ENCODE data around the gene NLRP3. TPM values are rescaled to one million over a fixed set of nuclear protein-coding genes. Genes with fewer than 3 reads are reported as not detected.

NLRP3 gene
- total RNA-seq, 1 donor from 2014 or later = 0.22 TPM

DNA sequence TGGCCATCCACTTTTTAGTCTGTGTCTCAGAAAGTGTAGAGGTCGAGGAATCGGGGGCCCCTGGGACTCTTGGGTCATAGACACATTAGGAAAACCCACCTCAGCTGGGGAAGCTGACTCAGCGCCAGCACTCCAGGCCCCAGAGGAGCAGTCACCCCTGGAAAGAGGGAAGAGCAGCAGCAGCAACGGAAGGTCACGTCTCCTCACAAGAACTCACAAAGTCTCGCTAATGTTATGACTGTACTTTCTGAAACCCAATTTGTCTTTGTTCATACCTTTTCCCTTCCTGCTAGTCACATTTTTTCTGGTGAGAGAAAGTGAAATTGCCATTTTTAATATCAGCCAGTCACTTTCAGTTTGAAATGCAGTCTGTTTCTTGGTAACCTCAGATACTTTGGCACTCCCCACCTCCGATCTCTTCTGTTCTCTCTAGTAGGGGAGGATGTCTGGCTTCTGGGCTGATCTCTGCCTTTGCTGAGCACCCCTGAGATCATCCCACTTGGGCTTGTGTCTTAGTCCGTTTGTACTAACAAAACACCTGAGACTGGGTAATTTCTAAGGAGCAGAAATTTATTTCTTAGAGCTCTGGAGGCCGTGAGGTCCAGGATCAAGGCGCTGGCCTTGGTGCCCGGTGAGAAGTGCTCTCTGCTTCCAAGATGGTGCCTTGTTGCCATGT, 6.0 kb upstream of the NLRP3 start:
- Mint-ChIP-seq H3K9me3 (no peaks in the 10 kb centered on the region), H3K27ac (no peak overlapping the region), H3K4me1 (no peaks in the 10 kb centered on the region), H3K36me3 (no peaks in the 10 kb centered on the region), H3K4me3 (no peak overlapping the region), H3K27me3 (ENCODE audit: low read depth) (no peaks in the 10 kb centered on the region)
- DNase-seq (ENCODE audit: low spot score in 2 of 2, unreplicated experiment in 2 of 2) = no peak
- TF ChIP-seq, protein P1, sequence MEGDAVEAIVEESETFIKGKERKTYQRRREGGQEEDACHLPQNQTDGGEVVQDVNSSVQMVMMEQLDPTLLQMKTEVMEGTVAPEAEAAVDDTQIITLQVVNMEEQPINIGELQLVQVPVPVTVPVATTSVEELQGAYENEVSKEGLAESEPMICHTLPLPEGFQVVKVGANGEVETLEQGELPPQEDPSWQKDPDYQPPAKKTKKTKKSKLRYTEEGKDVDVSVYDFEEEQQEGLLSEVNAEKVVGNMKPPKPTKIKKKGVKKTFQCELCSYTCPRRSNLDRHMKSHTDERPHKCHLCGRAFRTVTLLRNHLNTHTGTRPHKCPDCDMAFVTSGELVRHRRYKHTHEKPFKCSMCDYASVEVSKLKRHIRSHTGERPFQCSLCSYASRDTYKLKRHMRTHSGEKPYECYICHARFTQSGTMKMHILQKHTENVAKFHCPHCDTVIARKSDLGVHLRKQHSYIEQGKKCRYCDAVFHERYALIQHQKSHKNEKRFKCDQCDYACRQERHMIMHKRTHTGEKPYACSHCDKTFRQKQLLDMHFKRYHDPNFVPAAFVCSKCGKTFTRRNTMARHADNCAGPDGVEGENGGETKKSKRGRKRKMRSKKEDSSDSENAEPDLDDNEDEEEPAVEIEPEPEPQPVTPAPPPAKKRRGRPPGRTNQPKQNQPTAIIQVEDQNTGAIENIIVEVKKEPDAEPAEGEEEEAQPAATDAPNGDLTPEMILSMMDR (IDR thresholded peaks at IDR 0.05; ENCODE audit: unreplicated experiment) = no peak

DNA sequence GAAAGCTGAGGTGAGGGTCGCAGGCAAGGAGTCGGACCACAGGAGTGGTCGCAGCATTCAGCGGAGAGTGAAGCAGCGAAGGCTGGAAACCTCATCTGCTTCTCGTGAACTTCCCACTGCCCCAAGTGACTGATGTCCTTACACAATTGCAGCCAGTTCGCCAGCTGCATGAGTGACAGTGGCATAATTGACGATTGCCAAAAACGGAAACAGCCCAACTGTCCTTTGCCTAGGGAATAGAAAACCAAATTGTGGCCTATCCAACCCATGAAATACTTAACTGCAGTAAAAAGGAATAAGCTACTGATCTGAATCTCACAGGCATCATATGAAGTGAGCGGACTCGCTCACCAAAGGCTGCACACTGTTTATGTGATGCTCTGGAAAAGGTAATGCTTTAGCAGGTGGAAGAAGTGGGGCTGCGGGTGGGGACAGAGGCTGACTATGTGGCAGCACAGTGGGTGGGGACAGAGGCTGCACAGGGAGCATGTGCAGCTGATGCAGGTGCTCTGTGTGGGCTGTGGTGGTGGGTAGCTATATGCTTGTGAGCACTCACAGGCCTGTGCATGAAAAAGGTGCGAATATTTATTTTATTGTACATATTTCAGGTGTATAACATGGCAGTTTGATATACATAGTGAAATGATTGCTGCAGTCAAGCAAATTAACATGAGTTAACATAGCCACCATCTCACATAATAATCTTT, 4.2 kb upstream of the NLRP3 start:
- TF ChIP-seq, protein P1 (IDR thresholded peaks at IDR 0.05; ENCODE audit: unreplicated experiment) = no peak
- Mint-ChIP-seq H3K9me3 (no peaks in the 10 kb centered on the region), H3K4me1 (peaks cover 10% of the 10 kb centered on the region), H3K27me3 (ENCODE audit: low read depth) (no peaks in the 10 kb centered on the region), H3K4me3 (no peak overlapping the region), H3K36me3 (no peaks in the 10 kb centered on the region), H3K27ac (no peak overlapping the region)
- DNase-seq (ENCODE audit: low spot score in 2 of 2, unreplicated experiment in 2 of 2) = no peak

DNA sequence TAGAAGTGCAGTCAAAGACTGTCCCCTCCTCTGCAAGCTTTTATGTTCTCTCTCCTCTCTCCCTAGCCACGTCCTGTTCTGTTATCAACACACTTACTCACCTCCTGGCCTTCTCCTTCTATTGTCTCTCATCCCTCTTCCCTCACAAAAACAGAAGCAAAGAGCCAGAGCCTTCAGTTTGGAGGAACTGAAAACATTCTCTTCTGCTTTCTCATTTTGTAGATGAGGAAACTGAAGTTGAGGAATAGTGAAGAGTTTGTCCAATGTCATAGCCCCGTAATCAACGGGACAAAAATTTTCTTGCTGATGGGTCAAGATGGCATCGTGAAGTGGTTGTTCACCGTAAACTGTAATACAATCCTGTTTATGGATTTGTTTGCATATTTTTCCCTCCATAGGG, 1.9 kb downstream of the NLRP3 start:
- H3K36me3 Mint-ChIP-seq = no peaks in the 10 kb centered on the region
- TF ChIP-seq, protein P1 (IDR thresholded peaks at IDR 0.05; ENCODE audit: unreplicated experiment) = no peak

DNA sequence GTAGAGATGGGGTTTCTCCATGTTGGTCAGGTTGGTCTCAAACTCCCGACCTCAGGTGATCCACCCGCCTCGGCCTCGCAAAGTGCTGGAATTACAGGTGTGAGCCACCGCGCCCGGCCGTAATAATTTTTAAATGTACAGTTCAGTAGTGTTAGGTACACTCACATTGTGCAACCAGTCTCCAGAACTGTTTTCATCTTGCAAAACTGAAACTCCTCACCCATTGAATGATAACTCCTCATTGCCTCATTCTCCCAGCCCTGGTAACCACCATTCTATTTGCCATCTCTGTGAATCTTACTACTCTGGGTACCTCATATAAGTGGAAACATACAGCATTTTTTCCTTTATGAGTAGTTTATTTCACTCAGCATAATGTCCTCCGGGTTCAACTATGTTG, 3.4 kb downstream of the NLRP3 start:
- Mint-ChIP-seq H3K36me3 (no peaks in the 10 kb centered on the region), H3K27me3 (ENCODE audit: low read depth) (peaks cover 1% of the 10 kb centered on the region), H3K4me3 (no peak overlapping the region), H3K9me3 (no peaks in the 10 kb centered on the region), H3K27ac (no peak overlapping the region), H3K4me1 (peaks cover 10% of the 10 kb centered on the region)
- no peak for DNase-seq (ENCODE audit: low spot score in 2 of 2, unreplicated experiment in 2 of 2)
- TF ChIP-seq, protein P1 (IDR thresholded peaks at IDR 0.05; ENCODE audit: unreplicated experiment) = no peak

More for the DNA sequence above, 1.9 kb downstream of the NLRP3 start:
- H3K27ac Mint-ChIP-seq = no peak overlapping the region
- H3K27me3 Mint-ChIP-seq (ENCODE audit: low read depth) = no peaks in the 10 kb centered on the region
- H3K4me3 Mint-ChIP-seq = no peak overlapping the region
- H3K9me3 Mint-ChIP-seq = no peaks in the 10 kb centered on the region
- peaks cover 10% of the 10 kb centered on the region for H3K4me1 Mint-ChIP-seq
- DNase-seq (ENCODE audit: low spot score in 2 of 2, unreplicated experiment in 2 of 2) = no peak

DNA sequence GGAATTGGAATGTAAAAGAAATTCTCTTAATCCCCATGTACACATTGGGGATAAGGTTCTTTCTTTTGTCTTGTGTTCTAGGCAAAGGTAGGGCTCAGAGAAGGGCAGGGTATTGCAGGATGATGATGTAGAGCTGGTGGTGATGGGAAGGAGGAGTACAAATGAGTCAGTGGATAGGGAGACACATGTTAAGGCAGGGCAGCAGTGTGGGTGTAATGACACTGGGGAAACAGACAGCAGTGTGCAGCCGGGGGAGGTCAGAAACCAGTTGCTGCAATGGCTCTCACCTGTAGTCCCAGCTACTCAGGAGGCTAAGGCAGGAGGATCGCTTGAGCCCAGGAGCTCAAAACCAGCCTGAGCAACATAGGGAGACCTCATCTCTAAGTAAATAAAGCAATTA, 5.1 kb downstream of the NLRP3 start:
- Mint-ChIP-seq H3K9me3 (no peaks in the 10 kb centered on the region), H3K27me3 (ENCODE audit: low read depth) (peaks cover 1% of the 10 kb centered on the region), H3K4me3 (no peak overlapping the region)

More for the DNA sequence above, 5.1 kb downstream of the NLRP3 start:
- TF ChIP-seq, protein P1 (IDR thresholded peaks at IDR 0.05; ENCODE audit: unreplicated experiment) = no peak
- Mint-ChIP-seq H3K4me1 (peaks cover 4% of the 10 kb centered on the region), H3K27ac (no peak overlapping the region), H3K36me3 (no peaks in the 10 kb centered on the region)
- no peak for DNase-seq (ENCODE audit: low spot score in 2 of 2, unreplicated experiment in 2 of 2)

All from mesothelial cell of epicardium (in vitro differentiated cells).